Vagina (tissue), 2 donors: ENCODE data around the gene OR2T33.

Experiments
- POLR2AphosphoS5 ChIP-seq, 2 donors: sonication (generic); formaldehyde crosslinking; IDR thresholded peaks; one replicate each; pipeline ENCODE4 v1.9.0; 2017; ENCODE audit warnings: antibody characterized with exemption in 2 of 2, mild to moderate bottlenecking in 2 of 2, low read depth in 1 of 2; ENCODE audit not compliant: insufficient read depth in 1 of 2
- TF ChIP-seq, protein P1 (sequence below), 3 experiments: fragments of 450-650 bp in 2 of 3; fragments of 200-600 bp in 1 of 3; sonication (generic) in 1 of 3; IDR thresholded peaks; one replicate each; pipeline ENCODE4 v1.5.1; 2017 to 2019; ENCODE audit warnings: antibody characterized with exemption in 3 of 3, mild to moderate bottlenecking in 2 of 3, moderate library complexity in 2 of 3

GRCh38 chr1:248277876-248278275 is at the start of gene OR2T33:
- TF ChIP-seq, protein P1, sequence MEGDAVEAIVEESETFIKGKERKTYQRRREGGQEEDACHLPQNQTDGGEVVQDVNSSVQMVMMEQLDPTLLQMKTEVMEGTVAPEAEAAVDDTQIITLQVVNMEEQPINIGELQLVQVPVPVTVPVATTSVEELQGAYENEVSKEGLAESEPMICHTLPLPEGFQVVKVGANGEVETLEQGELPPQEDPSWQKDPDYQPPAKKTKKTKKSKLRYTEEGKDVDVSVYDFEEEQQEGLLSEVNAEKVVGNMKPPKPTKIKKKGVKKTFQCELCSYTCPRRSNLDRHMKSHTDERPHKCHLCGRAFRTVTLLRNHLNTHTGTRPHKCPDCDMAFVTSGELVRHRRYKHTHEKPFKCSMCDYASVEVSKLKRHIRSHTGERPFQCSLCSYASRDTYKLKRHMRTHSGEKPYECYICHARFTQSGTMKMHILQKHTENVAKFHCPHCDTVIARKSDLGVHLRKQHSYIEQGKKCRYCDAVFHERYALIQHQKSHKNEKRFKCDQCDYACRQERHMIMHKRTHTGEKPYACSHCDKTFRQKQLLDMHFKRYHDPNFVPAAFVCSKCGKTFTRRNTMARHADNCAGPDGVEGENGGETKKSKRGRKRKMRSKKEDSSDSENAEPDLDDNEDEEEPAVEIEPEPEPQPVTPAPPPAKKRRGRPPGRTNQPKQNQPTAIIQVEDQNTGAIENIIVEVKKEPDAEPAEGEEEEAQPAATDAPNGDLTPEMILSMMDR (IDR thresholded peaks at IDR 0.05): no peak
- TF ChIP-seq POLR2AphosphoS5 (IDR thresholded peaks at IDR 0.05; ENCODE audit: insufficient read depth in 1 of 2, low read depth in 1 of 2): no peak
